ENCODE results near the gene NDUFS7. TPM values are rescaled to one million over a fixed set of nuclear protein-coding genes. Genes with fewer than 3 reads are reported as not detected.

The NDUFS7 gene
- total RNA-seq, 1 donor from 2014 or later, result 109 TPM

DNA sequence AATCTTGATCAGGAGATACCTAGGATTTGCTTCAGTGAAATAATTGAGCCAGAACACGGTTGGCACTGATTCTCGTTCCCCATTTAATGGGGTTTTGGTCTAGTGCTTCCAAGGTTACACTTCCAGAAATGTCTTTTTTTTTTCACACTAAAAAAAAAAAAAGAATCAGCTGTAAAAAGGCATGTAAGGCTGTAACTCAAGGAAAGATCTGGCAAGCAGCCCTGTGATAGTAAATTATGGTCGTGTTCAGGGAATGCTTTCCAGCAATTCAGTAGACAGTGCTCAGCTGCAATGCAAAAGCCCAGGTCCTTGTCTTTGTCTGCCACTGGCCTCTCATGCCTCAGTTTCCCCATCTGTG is 27.2 kb upstream of the NDUFS7 start:
- Histone ChIP-seq H3K4me3 (ENCODE audit: low read depth, low read length) (no peak overlapping the region), H3K36me3 (ENCODE audit: control insufficient read depth, insufficient read depth, low read length) (peaks cover 15% of the 10 kb centered on the region), H3K27me3 (ENCODE audit: control insufficient read depth, insufficient read depth, low read length) (no peaks in the 10 kb centered on the region)
- TF ChIP-seq, protein P1, sequence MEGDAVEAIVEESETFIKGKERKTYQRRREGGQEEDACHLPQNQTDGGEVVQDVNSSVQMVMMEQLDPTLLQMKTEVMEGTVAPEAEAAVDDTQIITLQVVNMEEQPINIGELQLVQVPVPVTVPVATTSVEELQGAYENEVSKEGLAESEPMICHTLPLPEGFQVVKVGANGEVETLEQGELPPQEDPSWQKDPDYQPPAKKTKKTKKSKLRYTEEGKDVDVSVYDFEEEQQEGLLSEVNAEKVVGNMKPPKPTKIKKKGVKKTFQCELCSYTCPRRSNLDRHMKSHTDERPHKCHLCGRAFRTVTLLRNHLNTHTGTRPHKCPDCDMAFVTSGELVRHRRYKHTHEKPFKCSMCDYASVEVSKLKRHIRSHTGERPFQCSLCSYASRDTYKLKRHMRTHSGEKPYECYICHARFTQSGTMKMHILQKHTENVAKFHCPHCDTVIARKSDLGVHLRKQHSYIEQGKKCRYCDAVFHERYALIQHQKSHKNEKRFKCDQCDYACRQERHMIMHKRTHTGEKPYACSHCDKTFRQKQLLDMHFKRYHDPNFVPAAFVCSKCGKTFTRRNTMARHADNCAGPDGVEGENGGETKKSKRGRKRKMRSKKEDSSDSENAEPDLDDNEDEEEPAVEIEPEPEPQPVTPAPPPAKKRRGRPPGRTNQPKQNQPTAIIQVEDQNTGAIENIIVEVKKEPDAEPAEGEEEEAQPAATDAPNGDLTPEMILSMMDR (IDR thresholded peaks at IDR 0.05; ENCODE audit: insufficient read depth, low read length, severe bottlenecking), result no peak
- DNase-seq (ENCODE audit: low read depth) (no peak), FAIRE-seq (peak; percentile 70)

DNA sequence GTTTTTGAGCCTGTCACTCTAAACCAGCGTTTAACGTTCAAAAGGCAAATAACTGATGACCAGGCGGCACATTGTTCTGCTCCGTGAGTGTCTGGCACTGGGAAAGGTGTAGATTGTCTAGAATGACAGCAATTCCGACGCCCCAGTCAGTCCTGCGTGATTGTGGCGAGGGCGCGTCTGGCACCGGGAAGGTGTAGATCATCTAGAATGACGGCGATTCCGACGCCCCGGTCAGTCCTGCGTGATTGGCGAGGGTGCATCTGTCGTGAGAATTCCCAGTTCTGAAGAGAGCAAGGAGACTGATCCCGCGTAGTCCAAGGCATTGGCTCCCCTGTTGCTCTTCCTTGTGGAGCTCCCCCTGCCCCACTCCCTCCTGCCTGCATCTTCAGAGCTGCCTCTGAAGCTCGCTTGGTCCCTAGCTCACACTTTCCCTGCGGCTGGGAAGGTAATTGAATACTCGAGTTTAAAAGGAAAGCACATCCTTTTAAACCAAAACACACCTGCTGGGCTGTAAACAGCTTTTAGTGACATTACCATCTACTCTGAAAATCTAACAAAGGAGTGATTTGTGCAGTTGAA is 26.1 kb upstream of the NDUFS7 start:
- TF ChIP-seq, protein P1 (IDR thresholded peaks at IDR 0.05; ENCODE audit: insufficient read depth, low read length, severe bottlenecking), result no peak
- no peak overlapping the region for H3K4me3 ChIP-seq (ENCODE audit: low read depth, low read length)
- DNase-seq (ENCODE audit: low read depth), result no peak
- no peak for FAIRE-seq
- peaks cover 17% of the 10 kb centered on the region for H3K36me3 ChIP-seq (ENCODE audit: control insufficient read depth, insufficient read depth, low read length)
- H3K27me3 ChIP-seq (ENCODE audit: control insufficient read depth, insufficient read depth, low read length), result no peaks in the 10 kb centered on the region

DNA sequence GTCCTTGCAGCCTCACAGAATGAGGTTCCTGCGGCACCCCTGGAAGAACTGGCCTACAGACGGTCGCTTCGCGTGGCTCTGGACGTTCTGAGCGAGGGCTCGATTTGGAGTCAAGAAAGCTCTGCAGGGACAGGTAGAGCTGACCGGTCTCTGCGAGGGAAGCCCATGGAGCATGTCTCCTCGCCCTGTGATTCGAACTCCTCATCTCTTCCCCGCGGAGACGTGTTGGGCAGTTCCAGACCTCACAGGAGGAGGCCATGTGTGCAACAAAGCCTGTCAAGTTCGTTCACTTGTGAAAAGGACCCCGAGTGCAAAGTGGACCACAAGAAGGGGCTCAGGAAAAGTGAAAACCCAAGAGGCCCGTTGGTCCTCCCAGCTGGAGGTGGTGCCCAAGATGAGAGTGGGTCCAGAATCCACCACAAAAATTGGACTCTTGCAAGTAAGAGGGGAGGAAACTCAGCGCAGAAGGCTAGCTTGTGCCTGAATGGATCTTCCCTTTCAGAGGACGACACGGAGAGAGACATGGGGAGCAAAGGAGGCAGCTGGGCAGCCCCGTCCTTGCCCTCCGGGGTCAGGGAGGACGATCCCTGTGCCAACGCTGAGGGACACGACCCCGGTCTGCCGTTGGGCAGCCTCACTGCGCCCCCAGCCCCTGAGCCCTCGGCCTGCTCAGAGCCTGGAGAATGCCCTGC is 23.4 kb upstream of the NDUFS7 start:
- TF ChIP-seq, protein P1 (IDR thresholded peaks at IDR 0.05; ENCODE audit: insufficient read depth, low read length, severe bottlenecking), result no peak
- Histone ChIP-seq H3K36me3 (ENCODE audit: control insufficient read depth, insufficient read depth, low read length) (peaks cover 19% of the 10 kb centered on the region), H3K4me3 (ENCODE audit: low read depth, low read length) (no peak overlapping the region), H3K27me3 (ENCODE audit: control insufficient read depth, insufficient read depth, low read length) (no peaks in the 10 kb centered on the region)
- FAIRE-seq (no peak), DNase-seq (ENCODE audit: low read depth) (no peak)

DNA sequence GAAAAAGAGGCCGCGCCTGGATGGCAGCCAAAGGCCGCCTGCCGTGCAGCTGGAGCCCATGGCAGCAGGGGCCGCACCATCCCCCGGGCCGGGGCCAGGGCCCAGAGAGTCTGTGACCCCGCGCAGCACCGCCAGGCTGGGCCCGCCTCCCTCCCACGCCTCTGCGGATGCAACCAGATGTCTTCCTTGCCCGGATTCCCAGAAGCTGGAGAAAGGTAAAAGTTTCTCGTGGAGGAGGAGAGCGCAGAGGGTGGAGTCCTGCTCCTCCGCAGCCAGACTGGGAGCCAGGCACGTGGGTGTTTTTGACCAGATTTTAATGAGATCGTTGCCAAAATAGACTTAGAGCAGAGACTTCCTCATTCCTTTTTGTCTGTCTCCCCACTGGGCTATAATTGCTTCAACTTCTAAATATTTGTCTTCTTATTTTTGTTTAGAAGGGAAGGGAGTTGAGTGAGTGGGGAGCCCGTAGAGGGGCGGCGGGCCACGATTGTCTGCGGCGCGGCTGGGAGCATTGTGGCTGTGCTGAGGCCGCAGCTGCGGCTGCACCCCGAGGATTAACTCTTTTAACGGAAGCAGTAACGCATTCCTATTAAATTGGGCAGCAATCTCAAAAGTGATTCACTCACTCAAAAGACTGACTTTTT is 22.8 kb upstream of the NDUFS7 start:
- no peak for FAIRE-seq
- TF ChIP-seq, protein P1 (IDR thresholded peaks at IDR 0.05; ENCODE audit: insufficient read depth, low read length, severe bottlenecking), result no peak
- H3K4me3 ChIP-seq (ENCODE audit: low read depth, low read length), result no peak overlapping the region
- DNase-seq (ENCODE audit: low read depth), result peak; percentile 23
- no peaks in the 10 kb centered on the region for H3K27me3 ChIP-seq (ENCODE audit: control insufficient read depth, insufficient read depth, low read length)
- peaks cover 19% of the 10 kb centered on the region for H3K36me3 ChIP-seq (ENCODE audit: control insufficient read depth, insufficient read depth, low read length)

DNA sequence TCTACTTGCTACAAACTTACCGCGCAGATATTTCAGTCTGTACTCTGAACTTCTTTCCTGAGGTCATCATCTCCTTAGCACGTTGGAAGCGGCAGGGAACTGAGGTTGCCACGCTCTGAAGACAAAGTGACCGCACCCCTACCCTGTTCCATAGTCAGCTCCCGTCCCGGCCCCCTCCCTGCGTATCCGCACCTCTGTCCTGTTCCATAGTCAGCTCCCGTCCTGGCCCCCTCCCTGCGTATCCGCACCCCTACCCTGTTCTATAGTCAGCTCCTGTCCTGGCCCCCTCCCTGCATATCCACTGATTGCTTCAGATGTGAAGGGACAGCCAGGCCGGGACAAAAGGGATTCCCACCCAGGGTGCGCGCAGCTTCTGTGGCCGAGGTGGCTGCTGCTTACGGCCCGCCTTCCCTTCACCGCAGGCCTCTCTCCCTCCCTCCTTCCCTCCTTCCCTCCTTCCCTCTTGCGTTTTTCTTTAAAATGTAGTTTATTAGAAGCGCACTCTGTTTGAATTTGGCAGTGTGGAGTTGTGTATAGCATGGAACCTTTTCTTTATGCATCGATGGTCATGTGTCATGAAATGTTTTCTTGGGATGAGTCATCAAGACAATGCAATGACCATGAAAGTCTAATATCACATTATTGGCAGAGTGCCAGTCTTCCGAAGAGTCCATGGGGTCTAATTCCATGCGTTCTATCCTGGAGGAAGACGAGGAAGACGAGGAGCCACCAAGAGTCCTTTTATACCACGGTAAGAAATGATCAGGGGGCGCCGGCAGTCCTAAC is 21.9 kb upstream of the NDUFS7 start:
- DNase-seq (ENCODE audit: low read depth) (peak; percentile 29), FAIRE-seq (no peak)
- TF ChIP-seq, protein P1 (IDR thresholded peaks at IDR 0.05; ENCODE audit: insufficient read depth, low read length, severe bottlenecking), result no peak

More for the DNA sequence above, 21.9 kb upstream of the NDUFS7 start:
- Histone ChIP-seq H3K27me3 (ENCODE audit: control insufficient read depth, insufficient read depth, low read length) (no peaks in the 10 kb centered on the region), H3K36me3 (ENCODE audit: control insufficient read depth, insufficient read depth, low read length) (peaks cover 21% of the 10 kb centered on the region), H3K4me3 (ENCODE audit: low read depth, low read length) (no peak overlapping the region)

Measured in bronchial epithelial cell (primary cell).